Neuronal stem cell (in vitro differentiated cells): ENCODE results near the gene NEURL4.

Experiments used
- DNase-seq: peaks from one replicate; pipeline ENCODE4 v3.0.0-alpha.2; 2013; ENCODE audit warnings: low spot score
- H2AFZ ChIP-seq: one replicate; pipeline ENCODE4 v1.6.1; 2013; ENCODE audit warnings: mild to moderate bottlenecking, low read length, inconsistent platforms
- H2AK5ac ChIP-seq: 2 replicates; pipeline ENCODE4 v1.6.1; 2013; ENCODE audit warnings: low read depth, mild to moderate bottlenecking, inconsistent platforms, low read length, moderate library complexity, mixed read lengths
- H2BK120ac ChIP-seq: 2 replicates; pipeline ENCODE4 v1.6.1; 2013; ENCODE audit warnings: low read depth, mild to moderate bottlenecking, inconsistent platforms, low read length, moderate library complexity, mixed read lengths
- H2BK12ac ChIP-seq: one replicate; pipeline ENCODE4 v1.6.1; 2013; ENCODE audit warnings: low read length, inconsistent platforms
- H2BK15ac ChIP-seq: 2 replicates; pipeline ENCODE4 v1.6.1; 2013; ENCODE audit warnings: mild to moderate bottlenecking, low read length, inconsistent platforms, mixed read lengths
- H2BK5ac ChIP-seq: one replicate; pipeline ENCODE4 v1.6.1; 2013; ENCODE audit warnings: inconsistent platforms, mild to moderate bottlenecking, low read length, moderate library complexity
- H3K14ac ChIP-seq: one replicate; pipeline ENCODE4 v1.6.1; 2013; ENCODE audit warnings: low read length, inconsistent platforms
- H3K18ac ChIP-seq: 2 replicates; pipeline ENCODE4 v1.6.1; 2013; ENCODE audit warnings: low read length, inconsistent platforms
- H3K23ac ChIP-seq: 2 replicates; pipeline ENCODE4 v1.6.1; 2013; ENCODE audit warnings: low read depth, mild to moderate bottlenecking, mixed read lengths, low read length, inconsistent platforms; ENCODE audit not compliant: poor library complexity
- H3K27ac ChIP-seq: replicated peaks from 3 replicates; pipeline ENCODE4 v1.5.1; 2013; ENCODE audit warnings: low read length, inconsistent platforms
- H3K27me3 ChIP-seq, 3 experiments: 2 replicates each; pipeline ENCODE4 v1.6.1; 2013; ENCODE audit warnings: low read length in 3 of 3, mild to moderate bottlenecking in 2 of 3, inconsistent platforms in 1 of 3, low read depth in 1 of 3, mixed read lengths in 1 of 3, moderate library complexity in 1 of 3; ENCODE audit not compliant: control insufficient read depth in 3 of 3, insufficient read depth in 3 of 3
- H3K36me3 ChIP-seq, 2 donors: replicated peaks in 1 of 2; 2 replicates each; pipeline ENCODE4 v1.6.1; 2013; ENCODE audit warnings: low read length in 2 of 2; ENCODE audit not compliant: control insufficient read depth in 2 of 2, insufficient read depth in 2 of 2
- H3K4ac ChIP-seq: 2 replicates; pipeline ENCODE4 v1.6.1; 2013; ENCODE audit warnings: inconsistent platforms, mild to moderate bottlenecking, low read length, moderate library complexity
- H3K4me1 ChIP-seq, 2 donors: 1 replicate in 1 of 2; 2 replicates in 1 of 2; pipeline ENCODE4 v1.6.1; 2013; ENCODE audit warnings: low read length in 2 of 2, low read depth in 1 of 2; ENCODE audit not compliant: control insufficient read depth in 2 of 2, insufficient read depth in 1 of 2
- H3K4me2 ChIP-seq: one replicate; pipeline ENCODE4 v1.6.1; 2013; ENCODE audit warnings: mild to moderate bottlenecking, low read length, inconsistent platforms; ENCODE audit not compliant: insufficient read depth, poor library complexity, severe bottlenecking
- H3K4me3 ChIP-seq, 2 donors: 2 replicates each; pipeline ENCODE4 v1.5.1; 2013; ENCODE audit warnings: low read length in 2 of 2, mild to moderate bottlenecking in 2 of 2, inconsistent platforms in 1 of 2, moderate library complexity in 1 of 2
- H3K79me1 ChIP-seq: one replicate; pipeline ENCODE4 v1.6.1; 2013; ENCODE audit warnings: low read depth, mild to moderate bottlenecking, inconsistent platforms, low read length, moderate library complexity
- H3K9ac ChIP-seq: one replicate; pipeline ENCODE4 v1.6.1; 2013; ENCODE audit warnings: mild to moderate bottlenecking, low read depth, low read length, inconsistent platforms; ENCODE audit not compliant: poor library complexity
- H3K9me3 ChIP-seq, 2 donors: replicated peaks in 1 of 2; 2 replicates each; pipeline versions ENCODE3 to v1.6.1; 2013; ENCODE audit warnings: low read length in 2 of 2, mild to moderate bottlenecking in 2 of 2, inconsistent platforms in 1 of 2, low read depth in 1 of 2, mixed read lengths in 1 of 2, moderate library complexity in 1 of 2; ENCODE audit not compliant: control insufficient read depth in 2 of 2, insufficient read depth in 1 of 2
- H4K8ac ChIP-seq: one replicate; pipeline ENCODE4 v1.6.1; 2013; ENCODE audit warnings: low read depth, mild to moderate bottlenecking, inconsistent platforms, low read length, moderate library complexity
- H4K91ac ChIP-seq: one replicate; pipeline ENCODE4 v1.6.1; 2013; ENCODE audit warnings: low read length, low read depth, mild to moderate bottlenecking, inconsistent platforms; ENCODE audit not compliant: poor library complexity
- WGBS, 2 donors: extraction: QIAGEN DNeasy Blood & Tissue Kit; methylation state at CpG; one replicate each; pipeline ENCODE4 v1.1.7; 2013; ENCODE audit warnings: missing lambda C conversion rate in 2 of 2, mixed read lengths in 1 of 2; ENCODE audit not compliant: insufficient read length in 2 of 2, insufficient replicate concordance in 1 of 2; ENCODE audit errors: extremely low coverage in 2 of 2; 5-methylcytosine and 5-hydroxymethylcytosine counted together

Gene NEURL4

GRCh38 chr17:7281953-7282751, 47.0 kb downstream of the NEURL4 start:
- H2AFZ ChIP-seq = peak overlapping the region; percentile 95
- peak overlapping the region; percentile 95 for H2BK15ac ChIP-seq
- H3K18ac ChIP-seq = peak overlapping the region; percentile 93
- no peak overlapping the region for H3K4ac ChIP-seq
- H3K9me3 ChIP-seq = no peaks in the 10 kb centered on the region
- peaks cover 2 to 7% of the 10 kb centered on the region in 2 donors for H3K36me3 ChIP-seq
- no peak for DNase-seq
- peak overlapping the region; percentile 35 for H2AK5ac ChIP-seq
- H4K91ac ChIP-seq = no peak overlapping the region
- peak overlapping the region; percentile 68 to 85 for H3K4me3 ChIP-seq
- H2BK120ac ChIP-seq = no peak overlapping the region
- no CpG with 5 or more reads among the region's 43 CpGs for WGBS, 2 donors
- peak overlapping the region; percentile 87 for H3K9ac ChIP-seq
- peak overlapping the region; percentile 89 for H3K4me2 ChIP-seq
- peak overlapping the region; percentile 56 for H3K14ac ChIP-seq
- H2BK12ac ChIP-seq = peak overlapping the region; percentile 65
- no peak overlapping the region for H4K8ac ChIP-seq
- peaks cover 9 to 16% of the 10 kb centered on the region in 2 donors for H3K4me1 ChIP-seq
- peaks cover 3% of the 10 kb centered on the region for H3K79me1 ChIP-seq
- H3K27ac ChIP-seq = no peak overlapping the region
- no peak overlapping the region for H3K23ac ChIP-seq
- H3K27me3 ChIP-seq = peaks cover 0 to 18% (median 9%) of the 10 kb centered on the region in 3 experiments
- peak overlapping the region; percentile 62 for H2BK5ac ChIP-seq

GRCh38 chr17:7281074-7281952, 47.8 kb downstream of the NEURL4 start, which contains the start of gene SLC2A4:
SLC2A4 (plus strand) TSS chr17:7281718; CDS start chr17:7281935, 217 bp downstream.
- Histone ChIP-seq H3K27me3 (peaks cover 0 to 18% (median 9%) of the 10 kb centered on the region in 3 experiments), H2BK120ac (no peak within 1 kb of the TSS), H3K4me1 (peaks cover 9 to 16% of the 10 kb centered on the region in 2 donors), H4K8ac (no peak within 1 kb of the TSS), H2BK15ac (peak within 1 kb of the TSS; percentile 95), H2BK12ac (peak within 1 kb of the TSS; percentile 65), H2BK5ac (peak within 1 kb of the TSS; percentile 62), H3K9ac (peak within 1 kb of the TSS; percentile 87), H4K91ac (no peak within 1 kb of the TSS), H3K79me1 (peaks cover 3% of the 10 kb centered on the region), H3K36me3 (peaks cover 2 to 7% of the 10 kb centered on the region in 2 donors), H3K18ac (peak within 1 kb of the TSS; percentile 93), H3K14ac (peak within 1 kb of the TSS; percentile 56), H3K23ac (peak within 1 kb of the TSS; percentile 6), H3K27ac (peak within 1 kb of the TSS; percentile 41), H3K4ac (no peak within 1 kb of the TSS), H2AFZ (peak within 1 kb of the TSS; percentile 95), H3K9me3 (no peaks in the 10 kb centered on the region), H3K4me3 (peak within 1 kb of the TSS; percentile 68 to 85), H3K4me2 (peak within 1 kb of the TSS; percentile 94), H2AK5ac (peak within 1 kb of the TSS; percentile 35)
- WGBS, 2 donors = no CpG with 5 or more reads among the region's 71 CpGs
- peak; percentile 99 for DNase-seq

- H3K4me3 ChIP-seq = peak overlapping the region; percentile 52 to 68
These were observed 48.5 kb downstream of the NEURL4 start for GRCh38 chr17:7280519-7281073.

More at GRCh38 chr17:7280519-7281073, 48.5 kb downstream of the NEURL4 start:
- DNase-seq = peak; percentile 91
- H4K8ac ChIP-seq = no peak overlapping the region
- H3K79me1 ChIP-seq = peaks cover 3% of the 10 kb centered on the region
- no peak overlapping the region for H3K14ac ChIP-seq
- no peak overlapping the region for H4K91ac ChIP-seq
- H2BK15ac ChIP-seq = no peak overlapping the region
- no CpG with 5 or more reads among the region's 29 CpGs for WGBS, 2 donors
- peak overlapping the region; percentile 83 for H3K18ac ChIP-seq
- no peak overlapping the region for H2BK120ac ChIP-seq
- no peaks in the 10 kb centered on the region for H3K9me3 ChIP-seq
- no peak overlapping the region for H2BK5ac ChIP-seq
- H3K9ac ChIP-seq = no peak overlapping the region
- no peak overlapping the region for H3K4ac ChIP-seq
- no peak overlapping the region for H3K27ac ChIP-seq
- H2AFZ ChIP-seq = peak overlapping the region; percentile 95
- peak overlapping the region; percentile 6 for H3K23ac ChIP-seq
- H3K4me2 ChIP-seq = peak overlapping the region; percentile 94
- H3K27me3 ChIP-seq = peaks cover 0 to 18% (median 9%) of the 10 kb centered on the region in 3 experiments
- peaks cover 2% of the 10 kb centered on the region in 2 donors for H3K36me3 ChIP-seq
- H3K4me1 ChIP-seq = peaks cover 9 to 16% of the 10 kb centered on the region in 2 donors
- no peak overlapping the region for H2AK5ac ChIP-seq
- H2BK12ac ChIP-seq = no peak overlapping the region
